Nephron progenitor cell (in vitro differentiated cells): ENCODE measurements around the gene CDH4.

Experiments used
- DNase-seq: peaks from one replicate; pipeline ENCODE4 v3.0.0; 2021
- H3K27ac Mint-ChIP-seq: 2 replicates; pipeline ENCODE4 v1.8.0; 2021; ENCODE audit warnings: mild to moderate bottlenecking, moderate library complexity, mixed read lengths
- H3K27me3 Mint-ChIP-seq: 2 replicates; pipeline ENCODE4 v1.8.0; 2021; ENCODE audit warnings: mild to moderate bottlenecking, low read depth, mixed read lengths; ENCODE audit not compliant: poor library complexity
- H3K36me3 Mint-ChIP-seq: 2 replicates; pipeline ENCODE4 v1.8.0; 2021; ENCODE audit warnings: low read depth, mixed read lengths
- H3K4me1 Mint-ChIP-seq: 2 replicates; pipeline ENCODE4 v1.8.0; 2021; ENCODE audit warnings: mixed read lengths
- H3K4me3 Mint-ChIP-seq: 2 replicates; pipeline ENCODE4 v1.8.0; 2021; ENCODE audit warnings: mild to moderate bottlenecking, moderate library complexity, mixed read lengths
- H3K9me3 Mint-ChIP-seq: 2 replicates; pipeline ENCODE4 v1.8.0; 2021; ENCODE audit warnings: mild to moderate bottlenecking, moderate library complexity, mixed read lengths
- TF ChIP-seq, protein P1 (sequence below): fragments of 200-600 bp; sonication (generic); IDR thresholded peaks from 2 replicates; pipeline ENCODE4 v1.5.0; 2021; ENCODE audit warnings: antibody characterized with exemption

Gene CDH4

DNA sequence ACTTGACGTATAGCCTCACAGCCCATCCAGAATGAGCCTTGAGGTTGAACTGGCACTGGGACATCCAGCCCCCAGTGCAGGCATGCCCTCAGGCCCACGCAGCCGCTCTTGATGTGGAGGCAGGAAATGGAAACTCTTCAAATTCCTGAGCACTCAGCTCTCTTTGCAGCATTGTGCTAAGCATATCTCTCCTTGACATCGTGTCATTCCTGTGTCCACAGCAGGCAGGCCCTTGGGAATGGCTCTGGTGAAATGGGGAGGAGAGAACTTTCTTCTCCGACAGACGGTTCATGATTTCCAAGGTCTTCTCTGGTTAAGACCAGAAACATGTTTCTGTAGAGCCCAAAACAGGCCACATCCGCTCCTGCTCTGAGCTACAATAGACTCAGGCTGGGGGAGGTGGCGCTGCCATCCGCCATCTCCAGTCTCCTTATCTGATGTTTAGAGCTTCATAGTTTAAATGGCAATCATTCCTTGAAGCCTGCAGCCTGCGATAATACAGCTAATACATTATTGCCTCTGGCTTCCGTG, 248.8 kb downstream of the CDH4 start:
- no peak for DNase-seq
- Mint-ChIP-seq H3K27me3 (peaks cover 6% of the 10 kb centered on the region), H3K4me3 (no peak overlapping the region), H3K36me3 (no peaks in the 10 kb centered on the region), H3K4me1 (peaks cover 25% of the 10 kb centered on the region), H3K9me3 (no peaks in the 10 kb centered on the region), H3K27ac (no peak overlapping the region)
- TF ChIP-seq, protein P1, sequence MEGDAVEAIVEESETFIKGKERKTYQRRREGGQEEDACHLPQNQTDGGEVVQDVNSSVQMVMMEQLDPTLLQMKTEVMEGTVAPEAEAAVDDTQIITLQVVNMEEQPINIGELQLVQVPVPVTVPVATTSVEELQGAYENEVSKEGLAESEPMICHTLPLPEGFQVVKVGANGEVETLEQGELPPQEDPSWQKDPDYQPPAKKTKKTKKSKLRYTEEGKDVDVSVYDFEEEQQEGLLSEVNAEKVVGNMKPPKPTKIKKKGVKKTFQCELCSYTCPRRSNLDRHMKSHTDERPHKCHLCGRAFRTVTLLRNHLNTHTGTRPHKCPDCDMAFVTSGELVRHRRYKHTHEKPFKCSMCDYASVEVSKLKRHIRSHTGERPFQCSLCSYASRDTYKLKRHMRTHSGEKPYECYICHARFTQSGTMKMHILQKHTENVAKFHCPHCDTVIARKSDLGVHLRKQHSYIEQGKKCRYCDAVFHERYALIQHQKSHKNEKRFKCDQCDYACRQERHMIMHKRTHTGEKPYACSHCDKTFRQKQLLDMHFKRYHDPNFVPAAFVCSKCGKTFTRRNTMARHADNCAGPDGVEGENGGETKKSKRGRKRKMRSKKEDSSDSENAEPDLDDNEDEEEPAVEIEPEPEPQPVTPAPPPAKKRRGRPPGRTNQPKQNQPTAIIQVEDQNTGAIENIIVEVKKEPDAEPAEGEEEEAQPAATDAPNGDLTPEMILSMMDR, result no peak

DNA sequence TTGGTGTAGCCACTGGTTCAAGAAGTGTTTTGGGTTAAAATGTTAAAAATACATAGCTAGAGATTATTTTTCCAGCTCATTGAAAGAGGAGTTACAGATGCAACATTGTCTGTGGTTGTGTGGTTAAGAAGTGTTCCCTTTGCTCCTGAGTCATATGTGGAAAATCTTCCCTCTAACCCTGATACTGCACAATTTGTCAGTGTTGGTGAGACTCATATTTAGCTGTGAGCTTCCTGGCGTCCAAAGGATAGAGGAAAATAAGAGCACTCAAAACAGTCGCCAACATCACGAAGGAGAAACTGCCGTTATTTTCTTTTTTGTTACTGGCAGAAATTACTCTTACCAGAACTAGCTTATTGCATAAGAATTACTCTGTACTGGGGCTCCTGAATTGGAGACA, 250.4 kb downstream of the CDH4 start:
- no peak for DNase-seq
- Mint-ChIP-seq H3K4me1 (peaks cover 24% of the 10 kb centered on the region), H3K27me3 (peaks cover 10% of the 10 kb centered on the region), H3K36me3 (no peaks in the 10 kb centered on the region), H3K27ac (no peak overlapping the region), H3K9me3 (no peaks in the 10 kb centered on the region), H3K4me3 (no peak overlapping the region)
- TF ChIP-seq, protein P1, result no peak

DNA sequence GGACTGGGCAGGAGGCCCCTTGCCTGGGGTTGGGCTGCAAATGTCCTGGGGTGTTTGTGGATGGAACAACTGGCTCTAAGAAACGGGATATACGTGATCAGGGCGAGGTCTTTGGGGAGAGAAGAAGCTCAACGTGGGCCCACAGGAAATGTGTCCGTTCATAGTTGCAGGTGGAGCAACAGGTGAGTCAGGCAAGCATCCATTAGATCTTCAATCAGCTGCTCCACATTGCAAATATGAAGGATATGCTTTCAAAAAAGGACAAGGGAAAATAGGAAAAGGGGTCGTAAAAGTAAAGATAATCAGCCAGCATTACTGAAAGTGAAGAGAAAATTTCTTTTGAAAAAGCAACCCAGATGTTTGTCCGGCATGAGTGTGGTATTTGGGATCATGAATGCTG, 251.0 kb downstream of the CDH4 start:
- no peaks in the 10 kb centered on the region for H3K36me3 Mint-ChIP-seq

DNA sequence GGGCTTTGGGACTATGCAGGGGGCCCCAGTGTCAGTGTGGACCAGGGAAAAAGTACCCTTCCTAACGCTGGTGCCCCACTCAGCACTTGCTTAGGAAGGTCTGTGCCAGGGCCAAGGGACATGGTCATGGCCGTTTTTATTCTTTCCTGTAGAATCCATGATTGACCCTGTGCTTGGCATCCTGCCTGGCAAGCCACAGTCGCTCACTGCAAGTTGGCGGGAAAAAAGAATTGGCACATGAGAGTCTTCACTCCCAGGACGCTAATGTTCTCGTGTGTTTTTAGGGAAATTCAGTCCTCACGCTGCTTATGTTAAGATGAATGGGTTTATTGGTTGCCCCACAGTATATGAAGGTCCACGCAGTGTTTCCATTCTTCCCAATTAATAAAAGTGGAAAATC, 253.4 kb downstream of the CDH4 start:
- Mint-ChIP-seq H3K27ac (no peak overlapping the region), H3K36me3 (no peaks in the 10 kb centered on the region), H3K4me1 (peaks cover 18% of the 10 kb centered on the region), H3K9me3 (no peaks in the 10 kb centered on the region), H3K4me3 (no peak overlapping the region), H3K27me3 (peaks cover 20% of the 10 kb centered on the region)
- TF ChIP-seq, protein P1, result no peak
- no peak for DNase-seq

More for the DNA sequence above, 251.0 kb downstream of the CDH4 start:
- Mint-ChIP-seq H3K4me3 (no peak overlapping the region), H3K27me3 (peaks cover 10% of the 10 kb centered on the region), H3K4me1 (peaks cover 24% of the 10 kb centered on the region), H3K27ac (no peak overlapping the region), H3K9me3 (no peaks in the 10 kb centered on the region)
- TF ChIP-seq, protein P1, result no peak
- DNase-seq, result no peak

DNA sequence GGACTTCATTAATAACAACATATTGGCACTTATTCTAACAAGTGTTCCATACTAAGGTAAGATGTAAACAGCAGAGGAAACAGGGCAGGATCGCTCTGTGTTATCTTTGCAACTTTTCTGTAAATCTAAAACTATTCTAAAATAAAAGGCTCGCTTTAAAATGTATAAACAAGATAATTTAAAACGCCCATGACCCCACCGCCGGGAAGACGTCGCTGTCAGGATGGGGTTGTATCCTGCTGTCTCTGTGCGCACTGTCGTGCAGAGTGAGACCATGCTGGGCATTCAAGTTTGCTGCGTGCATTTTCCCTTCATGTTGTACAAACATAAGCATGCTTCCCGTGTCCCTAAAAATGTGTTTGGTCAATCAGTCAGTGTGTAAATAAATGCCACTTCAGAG, 255.7 kb downstream of the CDH4 start:
- H3K27ac Mint-ChIP-seq, result no peak overlapping the region
- H3K4me3 Mint-ChIP-seq, result no peak overlapping the region
- TF ChIP-seq, protein P1, result no peak
- no peak for DNase-seq
- H3K9me3 Mint-ChIP-seq, result no peaks in the 10 kb centered on the region
- no peaks in the 10 kb centered on the region for H3K36me3 Mint-ChIP-seq
- H3K4me1 Mint-ChIP-seq, result peaks cover 9% of the 10 kb centered on the region
- H3K27me3 Mint-ChIP-seq, result peaks cover 16% of the 10 kb centered on the region

DNA sequence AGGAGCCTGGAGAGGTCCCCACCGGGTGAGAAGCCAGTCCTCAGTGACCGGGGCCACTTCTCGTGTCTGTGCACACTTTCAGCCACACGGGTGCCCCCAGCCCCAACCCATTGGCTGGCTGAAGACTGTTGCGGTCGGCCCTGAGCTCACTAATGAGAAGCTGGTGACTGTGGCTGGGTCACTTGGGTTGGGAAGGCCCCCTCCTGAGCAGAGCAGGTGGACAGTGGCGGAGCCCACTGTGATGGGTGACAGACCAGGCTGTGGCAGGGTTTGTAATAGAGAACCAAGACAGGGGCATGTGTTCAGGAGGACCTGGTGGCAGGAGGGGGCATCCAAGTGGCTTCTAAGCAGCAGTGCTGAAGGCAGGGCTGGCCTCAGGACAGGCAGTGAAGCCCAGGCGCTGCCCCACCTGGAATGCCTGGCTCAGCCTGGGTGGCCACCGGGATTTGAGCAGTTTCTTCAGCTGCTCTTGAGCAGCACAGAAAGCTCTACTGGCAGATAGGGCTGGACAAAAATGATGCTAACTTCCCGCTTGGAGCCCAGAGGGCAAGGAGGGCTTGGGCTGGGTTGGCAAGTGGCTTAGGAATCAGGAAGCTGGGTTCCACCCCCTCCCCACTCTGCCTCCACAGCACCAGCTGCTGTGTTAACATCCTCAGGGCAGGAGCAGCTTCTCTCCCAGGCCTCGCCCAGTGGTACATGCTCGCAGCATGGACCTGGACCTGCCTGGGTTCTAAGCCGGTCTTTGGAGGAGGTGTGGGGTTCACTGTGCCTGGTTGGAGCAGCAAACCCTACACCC, 256.4 kb downstream of the CDH4 start:
- Mint-ChIP-seq H3K9me3 (no peaks in the 10 kb centered on the region), H3K27ac (no peak overlapping the region), H3K4me1 (peaks cover 10% of the 10 kb centered on the region), H3K36me3 (no peaks in the 10 kb centered on the region), H3K4me3 (no peak overlapping the region), H3K27me3 (peaks cover 16% of the 10 kb centered on the region)
- DNase-seq, result no peak
- TF ChIP-seq, protein P1, result no peak
